HFFc6 (cell line): Measurements from ENCODE around the gene KIAA1217. TPM values are rescaled to one million over a fixed set of nuclear protein-coding genes. Genes with fewer than 3 reads are reported as not detected.

Source experiments
- DNase-seq: peaks from one replicate; pipeline ENCODE4 v3.0.0-alpha.2; 2018
- H3K27ac Mint-ChIP-seq: 2 replicates; pipeline ENCODE4 v1.8.0; 2020; ENCODE audit warnings: mild to moderate bottlenecking, mixed read lengths
- H3K27me3 Mint-ChIP-seq: 2 replicates; pipeline ENCODE4 v1.8.0; 2021; ENCODE audit warnings: mild to moderate bottlenecking, moderate library complexity, mixed read lengths; ENCODE audit not compliant: insufficient read depth
- H3K36me3 Mint-ChIP-seq: 2 replicates; pipeline ENCODE4 v1.8.0; 2021; ENCODE audit warnings: low read depth, mixed read lengths
- H3K4me1 Mint-ChIP-seq: 2 replicates; pipeline ENCODE4 v1.8.0; 2020; ENCODE audit warnings: low read depth, mixed read lengths
- H3K4me3 Mint-ChIP-seq: 2 replicates; pipeline ENCODE4 v1.8.0; 2020; ENCODE audit warnings: mild to moderate bottlenecking, moderate library complexity, mixed read lengths
- H3K9me3 Mint-ChIP-seq: 2 replicates; pipeline ENCODE4 v1.8.0; 2020; ENCODE audit warnings: mild to moderate bottlenecking, mixed read lengths
- CTCF ChIP-seq: fragments of 200-600 bp; sonication (generic); IDR thresholded peaks from 2 replicates; pipeline ENCODE4 v1.5.0; 2021; ENCODE audit warnings: antibody characterized with exemption, mild to moderate bottlenecking
- total RNA-seq, 6 experiments: library from RNA; stranded (reverse); fragmentation: NEBNext Ultra II Directional; extraction: Animal tissue kit (Norgen Biotek cat#: 25700); gene quantifications; 2 replicates in 1 of 6; 3 replicates in 5 of 6; pipeline ENCODE4 v1.2.3, GENCODE V29; 2021

KIAA1217 gene
- total RNA-seq, 6 experiments from 2014 or later, result 1.3 to 2.1 (median 2.0) TPM

- Mint-ChIP-seq H3K36me3 (no peaks in the 10 kb centered on the region), H3K4me3 (no peak overlapping the region), H3K27me3 (no peaks in the 10 kb centered on the region; the same call in 1 of the 2 replicates), H3K4me1 (no peaks in the 10 kb centered on the region), H3K9me3 (no peaks in the 10 kb centered on the region), H3K27ac (no peak overlapping the region)
- no peak for DNase-seq
- TF ChIP-seq CTCF, result no peak
These were observed 68.8 kb downstream of the KIAA1217 start for GRCh38 chr10:24277771-24278170.

- Mint-ChIP-seq H3K4me1 (no peaks in the 10 kb centered on the region), H3K4me3 (no peak overlapping the region), H3K36me3 (no peaks in the 10 kb centered on the region), H3K9me3 (no peaks in the 10 kb centered on the region), H3K27ac (no peak overlapping the region), H3K27me3 (peaks cover 1% of the 10 kb centered on the region; the same call in 1 of the 2 replicates)
- TF ChIP-seq CTCF, result no peak
- DNase-seq, result no peak
These were observed 69.4 kb downstream of the KIAA1217 start for GRCh38 chr10:24278176-24278889.

GRCh38 chr10:24279166-24279565, 70.2 kb downstream of the KIAA1217 start:
- Mint-ChIP-seq H3K9me3 (no peaks in the 10 kb centered on the region), H3K36me3 (no peaks in the 10 kb centered on the region), H3K27ac (no peak overlapping the region), H3K4me1 (no peaks in the 10 kb centered on the region), H3K27me3 (peaks cover 1% of the 10 kb centered on the region; the same call in 1 of the 2 replicates), H3K4me3 (no peak overlapping the region)
- TF ChIP-seq CTCF, result no peak
- no peak for DNase-seq

- Mint-ChIP-seq H3K9me3 (no peaks in the 10 kb centered on the region), H3K36me3 (no peaks in the 10 kb centered on the region), H3K27me3 (peaks cover 3% of the 10 kb centered on the region; the same call in 1 of the 2 replicates), H3K4me3 (no peak overlapping the region), H3K4me1 (no peaks in the 10 kb centered on the region), H3K27ac (no peak overlapping the region)
- no peak for TF ChIP-seq CTCF
- DNase-seq, result no peak
These were observed 78.7 kb downstream of the KIAA1217 start for GRCh38 chr10:24287559-24288195.

- Mint-ChIP-seq H3K27me3 (peaks cover 2% of the 10 kb centered on the region; the same call in 1 of the 2 replicates), H3K27ac (no peak overlapping the region), H3K4me1 (no peaks in the 10 kb centered on the region), H3K36me3 (no peaks in the 10 kb centered on the region), H3K9me3 (no peaks in the 10 kb centered on the region), H3K4me3 (no peak overlapping the region)
- no peak for TF ChIP-seq CTCF
- DNase-seq, result no peak
These were observed 79.6 kb downstream of the KIAA1217 start for GRCh38 chr10:24288581-24288980.
